Memory B cell (primary cell): ENCODE measurements around the gene SPIC.

Experiments used
- ATAC-seq: fragments of 150-1000 bp; cut with Tn5 transposase; 2 replicates; pipeline ENCODE4 v1.10.0; 2021; ENCODE audit warnings: low read depth, mild to moderate bottlenecking, moderate library complexity
- DNase-seq, 2 donors: peaks; one replicate each; pipeline ENCODE4 v3.0.0; 2022; ENCODE audit warnings: low spot score in 2 of 2
- H3K27ac Mint-ChIP-seq: one replicate; pipeline ENCODE4 v1.8.0; 2022; ENCODE audit warnings: mild to moderate bottlenecking, moderate library complexity, mixed read lengths
- H3K27me3 Mint-ChIP-seq: one replicate; pipeline ENCODE4 v1.8.0; 2022; ENCODE audit warnings: mixed read lengths
- H3K36me3 Mint-ChIP-seq: one replicate; pipeline ENCODE4 v1.8.0; 2022; ENCODE audit warnings: mild to moderate bottlenecking, mixed read lengths
- H3K4me1 Mint-ChIP-seq: one replicate; pipeline ENCODE4 v1.8.0; 2022; ENCODE audit warnings: mixed read lengths
- H3K4me3 Mint-ChIP-seq: one replicate; pipeline ENCODE4 v1.8.0; 2022; ENCODE audit warnings: mild to moderate bottlenecking, moderate library complexity, mixed read lengths
- H3K9me3 Mint-ChIP-seq: one replicate; pipeline ENCODE4 v1.8.0; 2022; ENCODE audit warnings: mixed read lengths

Gene SPIC

DNA sequence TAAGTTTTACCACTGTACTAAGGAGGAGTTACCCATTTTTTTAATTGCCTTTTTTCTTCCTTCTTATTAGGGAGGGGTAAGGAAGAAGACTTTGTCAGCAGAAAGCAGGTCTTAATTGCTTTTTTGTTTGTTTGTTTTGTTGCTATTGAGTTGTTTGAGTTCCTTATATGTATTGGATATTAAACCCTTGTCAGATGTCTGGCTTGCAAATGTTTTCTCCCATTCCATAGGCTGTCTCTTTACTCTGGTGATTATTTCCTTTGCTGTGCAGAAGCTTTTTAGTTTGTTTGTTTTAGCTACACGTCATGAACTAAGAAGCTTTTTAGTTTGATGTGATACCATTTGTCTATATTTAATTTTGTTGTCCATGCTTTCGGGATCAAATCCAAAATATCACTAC is 13.3 kb downstream of the SPIC start:
- Mint-ChIP-seq H3K36me3 (no peaks in the 10 kb centered on the region), H3K9me3 (peaks cover 3% of the 10 kb centered on the region), H3K4me3 (no peak overlapping the region), H3K27ac (no peak overlapping the region), H3K4me1 (peaks cover 2% of the 10 kb centered on the region), H3K27me3 (peaks cover 3% of the 10 kb centered on the region)
- ATAC-seq (no peak), DNase-seq (no peak)

GRCh38 chr12:101490286-101490920 is 15.3 kb downstream of the SPIC start:
- Mint-ChIP-seq H3K4me1 (peaks cover 6% of the 10 kb centered on the region), H3K27me3 (peaks cover 3% of the 10 kb centered on the region), H3K9me3 (peaks cover 3% of the 10 kb centered on the region), H3K27ac (no peak overlapping the region), H3K4me3 (no peak overlapping the region), H3K36me3 (no peaks in the 10 kb centered on the region)
- ATAC-seq (peak; percentile 71), DNase-seq (no peak)

GRCh38 chr12:101491329-101491728 is 16.2 kb downstream of the SPIC start:
- Mint-ChIP-seq H3K4me3 (no peak overlapping the region), H3K36me3 (no peaks in the 10 kb centered on the region), H3K4me1 (peaks cover 6% of the 10 kb centered on the region), H3K27me3 (peaks cover 3% of the 10 kb centered on the region), H3K27ac (no peak overlapping the region), H3K9me3 (peaks cover 3% of the 10 kb centered on the region)
- no peak for DNase-seq
- ATAC-seq: no peak

GRCh38 chr12:101493556-101493955 is 18.4 kb downstream of the SPIC start:
- Mint-ChIP-seq H3K9me3 (peaks cover 3% of the 10 kb centered on the region), H3K27ac (no peak overlapping the region), H3K36me3 (no peaks in the 10 kb centered on the region), H3K27me3 (peaks cover 3% of the 10 kb centered on the region), H3K4me3 (no peak overlapping the region), H3K4me1 (peaks cover 6% of the 10 kb centered on the region)
- ATAC-seq: no peak
- no peak for DNase-seq

- no peak for DNase-seq
- H3K27ac Mint-ChIP-seq: no peak overlapping the region
- no peaks in the 10 kb centered on the region for H3K9me3 Mint-ChIP-seq
- peaks cover 2% of the 10 kb centered on the region for H3K27me3 Mint-ChIP-seq
- H3K4me3 Mint-ChIP-seq: no peak overlapping the region
- peaks cover 4% of the 10 kb centered on the region for H3K4me1 Mint-ChIP-seq
- ATAC-seq: no peak
- no peaks in the 10 kb centered on the region for H3K36me3 Mint-ChIP-seq
Observed at GRCh38 chr12:101498252-101498651, 23.1 kb downstream of the SPIC start.

DNA sequence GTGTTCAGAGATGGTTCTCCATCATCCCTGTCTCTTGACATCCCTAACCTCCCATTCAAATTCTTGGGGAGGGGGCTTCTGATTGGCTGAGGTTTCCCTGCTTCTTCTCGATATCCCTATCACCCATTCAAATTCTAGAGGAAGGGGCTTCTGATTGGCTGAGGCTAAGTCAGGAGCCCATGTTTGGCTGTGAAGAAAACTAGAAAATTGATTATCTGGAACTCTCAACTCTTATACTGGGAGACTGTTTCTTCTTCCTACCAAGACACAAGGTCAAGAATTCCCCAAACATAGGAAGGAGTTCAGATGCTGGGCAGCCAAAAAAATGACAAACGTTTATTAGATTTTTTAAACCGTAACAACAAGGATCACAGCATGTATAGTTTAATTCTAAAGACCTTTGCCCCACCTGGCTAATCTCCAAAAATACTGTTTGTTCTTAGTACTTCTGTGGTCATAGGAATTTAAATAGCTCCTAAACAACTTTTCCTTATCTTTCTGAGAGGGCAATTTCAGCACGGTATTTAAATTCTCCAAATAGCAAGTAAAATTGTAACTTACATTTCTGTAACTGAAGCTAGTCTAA is 26.4 kb downstream of the SPIC start:
- H3K4me1 Mint-ChIP-seq: peaks cover 3% of the 10 kb centered on the region
- peaks cover 5% of the 10 kb centered on the region for H3K9me3 Mint-ChIP-seq
- ATAC-seq: no peak
- peaks cover 3% of the 10 kb centered on the region for H3K27me3 Mint-ChIP-seq
- H3K27ac Mint-ChIP-seq: no peak overlapping the region
- no peak overlapping the region for H3K4me3 Mint-ChIP-seq
- peaks cover 5% of the 10 kb centered on the region for H3K36me3 Mint-ChIP-seq
- no peak for DNase-seq

GRCh38 chr12:101521136-101521535 is 46.0 kb downstream of the SPIC start:
- peaks cover 11% of the 10 kb centered on the region for H3K27me3 Mint-ChIP-seq
- H3K4me3 Mint-ChIP-seq: no peak overlapping the region
- H3K36me3 Mint-ChIP-seq: peaks cover 2% of the 10 kb centered on the region
- H3K4me1 Mint-ChIP-seq: peaks cover 2% of the 10 kb centered on the region
- no peaks in the 10 kb centered on the region for H3K9me3 Mint-ChIP-seq
- H3K27ac Mint-ChIP-seq: no peak overlapping the region
- ATAC-seq (no peak), DNase-seq (no peak)

- H3K27ac Mint-ChIP-seq: no peak overlapping the region
- no peaks in the 10 kb centered on the region for H3K36me3 Mint-ChIP-seq
- no peaks in the 10 kb centered on the region for H3K9me3 Mint-ChIP-seq
Observed at GRCh38 chr12:101527682-101528081, 52.5 kb downstream of the SPIC start.

GRCh38 chr12:101536069-101536674 is 61.0 kb downstream of the SPIC start:
- Mint-ChIP-seq H3K4me1 (no peaks in the 10 kb centered on the region), H3K27me3 (peaks cover 7% of the 10 kb centered on the region), H3K4me3 (no peak overlapping the region), H3K9me3 (no peaks in the 10 kb centered on the region), H3K36me3 (no peaks in the 10 kb centered on the region), H3K27ac (no peak overlapping the region)
- ATAC-seq (no peak), DNase-seq (no peak)

More at GRCh38 chr12:101527682-101528081, 52.5 kb downstream of the SPIC start:
- DNase-seq (no peak), ATAC-seq (no peak)
- Mint-ChIP-seq H3K4me1 (peaks cover 2% of the 10 kb centered on the region), H3K4me3 (no peak overlapping the region), H3K27me3 (peaks cover 9% of the 10 kb centered on the region)
